Muscle of leg (tissue), 11 donors: Measurements from ENCODE around the gene KRT13. TPM values are rescaled to one million over a fixed set of nuclear protein-coding genes. Genes with fewer than 3 reads are reported as not detected.
A peak's percentile ranks its signal among the peaks of the same experiment; 100 is the strongest.

ENCODE experiments used
- DNase-seq: peaks from one replicate; pipeline ENCODE4 v3.0.0; 2013
- H3K27ac ChIP-seq: one replicate; pipeline ENCODE4 v1.5.1; 2013; ENCODE audit warnings: mild to moderate bottlenecking, low read length, control low read depth
- H3K27me3 ChIP-seq: one replicate; pipeline ENCODE4 v1.6.1; 2013; ENCODE audit warnings: low read length; ENCODE audit not compliant: control insufficient read depth, insufficient read depth
- H3K36me3 ChIP-seq: one replicate; pipeline ENCODE4 v1.6.1; 2013; ENCODE audit warnings: low read length; ENCODE audit not compliant: control insufficient read depth, insufficient read depth
- H3K4me1 ChIP-seq: one replicate; pipeline ENCODE4 v1.6.1; 2013; ENCODE audit warnings: low read length; ENCODE audit not compliant: control insufficient read depth, insufficient read depth
- H3K4me3 ChIP-seq: one replicate; pipeline ENCODE4 v1.5.1; 2013; ENCODE audit warnings: low read length, control low read depth
- H3K9me3 ChIP-seq: replicated peaks from 2 replicates; pipeline ENCODE4 v1.6.1; 2013; ENCODE audit warnings: low read depth, low read length; ENCODE audit not compliant: control insufficient read depth
- WGBS: methylation state at CpG from one replicate; pipeline ENCODE4 v1.1.5; 2013; ENCODE audit warnings: missing lambda C conversion rate; ENCODE audit not compliant: insufficient coverage; 5-methylcytosine and 5-hydroxymethylcytosine counted together
- polyA plus RNA-seq, 8 donors: library from polyadenylated mRNA; unstranded; fragments of 120-200 nt; gene quantifications; one replicate each; pipeline versions ENCODE4 v1.2.1 to v1.2.3, GENCODE V29; 2013; ENCODE audit warnings: inconsistent platforms in 1 of 8, low replicate concordance in 1 of 8; ENCODE audit not compliant: insufficient read length in 8 of 8, insufficient read depth in 1 of 8
- total RNA-seq: library from RNA; stranded (reverse); fragments of 120-200 nt; gene quantifications from one replicate; pipeline ENCODE4 v1.2.4, GENCODE V29; 2013

The KRT13 gene
- total and polyA plus RNA-seq, 9 donors = 0.13 to 177 (median 0.63) TPM; not detected in 1

- 35% methylated on average over 3 of the region's 4 CpGs for WGBS
- DNase-seq = no peak
- H3K4me1 ChIP-seq = no peaks in the 10 kb centered on the region
- H3K36me3 ChIP-seq = no peaks in the 10 kb centered on the region
- no peak overlapping the region for H3K4me3 ChIP-seq
- no peaks in the 10 kb centered on the region for H3K9me3 ChIP-seq
- no peak overlapping the region for H3K27ac ChIP-seq
- peaks cover 17% of the 10 kb centered on the region for H3K27me3 ChIP-seq
Measured at GRCh38 chr17:41511116-41511515, 5.7 kb upstream of the KRT13 start.

- H3K9me3 ChIP-seq = no peaks in the 10 kb centered on the region
- no peak overlapping the region for H3K4me3 ChIP-seq
- H3K4me1 ChIP-seq = no peaks in the 10 kb centered on the region
- 75% methylated on average over 4 of the region's 7 CpGs for WGBS
- H3K27me3 ChIP-seq = peaks cover 17% of the 10 kb centered on the region
- no peak overlapping the region for H3K27ac ChIP-seq
- H3K36me3 ChIP-seq = no peaks in the 10 kb centered on the region
- DNase-seq = no peak
Measured at GRCh38 chr17:41510251-41511065, 5.0 kb upstream of the KRT13 start.

GRCh38 chr17:41507315-41507880 is 2.0 kb upstream of the KRT13 start:
- DNase-seq = no peak
- 37% methylated on average over 10 of the region's 10 CpGs for WGBS
- Histone ChIP-seq H3K27ac (no peak overlapping the region), H3K36me3 (no peaks in the 10 kb centered on the region), H3K4me1 (no peaks in the 10 kb centered on the region), H3K9me3 (no peaks in the 10 kb centered on the region), H3K4me3 (no peak overlapping the region), H3K27me3 (peaks cover 13% of the 10 kb centered on the region)

GRCh38 chr17:41505809-41506767 is 676 bp upstream of the KRT13 start:
- DNase-seq = peak; percentile 29
- peaks cover 10% of the 10 kb centered on the region for H3K27me3 ChIP-seq
- H3K36me3 ChIP-seq = no peaks in the 10 kb centered on the region
- no peak overlapping the region for H3K27ac ChIP-seq
- no peaks in the 10 kb centered on the region for H3K9me3 ChIP-seq
- no peak overlapping the region for H3K4me3 ChIP-seq
- WGBS = 76% methylated on average over 7 of the region's 14 CpGs
- no peaks in the 10 kb centered on the region for H3K4me1 ChIP-seq

GRCh38 chr17:41504246-41504977 is 1.0 kb downstream of the KRT13 start:
- Histone ChIP-seq H3K27me3 (peaks cover 10% of the 10 kb centered on the region), H3K9me3 (no peaks in the 10 kb centered on the region), H3K36me3 (no peaks in the 10 kb centered on the region), H3K27ac (no peak overlapping the region), H3K4me1 (no peaks in the 10 kb centered on the region), H3K4me3 (no peak overlapping the region)
- DNase-seq = no peak
- WGBS = 75% methylated on average over 1 of the region's 8 CpGs

- Histone ChIP-seq H3K4me1 (no peaks in the 10 kb centered on the region), H3K27me3 (peaks cover 11% of the 10 kb centered on the region), H3K4me3 (no peak overlapping the region), H3K9me3 (no peaks in the 10 kb centered on the region), H3K27ac (no peak overlapping the region), H3K36me3 (no peaks in the 10 kb centered on the region)
- no peak for DNase-seq
- 69% methylated on average over 2 of the region's 9 CpGs for WGBS
Measured at GRCh38 chr17:41503202-41503601, 2.2 kb downstream of the KRT13 start.

GRCh38 chr17:41500131-41500911 is 5.1 kb downstream of the KRT13 start:
- Histone ChIP-seq H3K4me1 (peaks cover 1% of the 10 kb centered on the region), H3K27me3 (peaks cover 9% of the 10 kb centered on the region), H3K9me3 (no peaks in the 10 kb centered on the region), H3K36me3 (no peaks in the 10 kb centered on the region), H3K27ac (no peak overlapping the region), H3K4me3 (no peak overlapping the region)
- DNase-seq = no peak
- WGBS = 47% methylated on average over 12 of the region's 15 CpGs

- Histone ChIP-seq H3K4me3 (no peak overlapping the region), H3K9me3 (no peaks in the 10 kb centered on the region), H3K27ac (no peak overlapping the region), H3K27me3 (peaks cover 9% of the 10 kb centered on the region), H3K36me3 (no peaks in the 10 kb centered on the region), H3K4me1 (peaks cover 4% of the 10 kb centered on the region)
- no peak for DNase-seq
- 88% methylated on average over 4 of the region's 5 CpGs for WGBS
Measured at GRCh38 chr17:41499714-41500113, 5.7 kb downstream of the KRT13 start.

- no peak for DNase-seq
- Histone ChIP-seq H3K27me3 (peaks cover 9% of the 10 kb centered on the region), H3K9me3 (no peaks in the 10 kb centered on the region), H3K27ac (no peak overlapping the region), H3K4me3 (no peak overlapping the region), H3K4me1 (peaks cover 6% of the 10 kb centered on the region), H3K36me3 (no peaks in the 10 kb centered on the region)
- 73% methylated on average over 2 of the region's 6 CpGs for WGBS
Measured at GRCh38 chr17:41498276-41498675, 7.1 kb downstream of the KRT13 start.
